ENCODE results near the gene BAIAP3.

Gene BAIAP3

DNA sequence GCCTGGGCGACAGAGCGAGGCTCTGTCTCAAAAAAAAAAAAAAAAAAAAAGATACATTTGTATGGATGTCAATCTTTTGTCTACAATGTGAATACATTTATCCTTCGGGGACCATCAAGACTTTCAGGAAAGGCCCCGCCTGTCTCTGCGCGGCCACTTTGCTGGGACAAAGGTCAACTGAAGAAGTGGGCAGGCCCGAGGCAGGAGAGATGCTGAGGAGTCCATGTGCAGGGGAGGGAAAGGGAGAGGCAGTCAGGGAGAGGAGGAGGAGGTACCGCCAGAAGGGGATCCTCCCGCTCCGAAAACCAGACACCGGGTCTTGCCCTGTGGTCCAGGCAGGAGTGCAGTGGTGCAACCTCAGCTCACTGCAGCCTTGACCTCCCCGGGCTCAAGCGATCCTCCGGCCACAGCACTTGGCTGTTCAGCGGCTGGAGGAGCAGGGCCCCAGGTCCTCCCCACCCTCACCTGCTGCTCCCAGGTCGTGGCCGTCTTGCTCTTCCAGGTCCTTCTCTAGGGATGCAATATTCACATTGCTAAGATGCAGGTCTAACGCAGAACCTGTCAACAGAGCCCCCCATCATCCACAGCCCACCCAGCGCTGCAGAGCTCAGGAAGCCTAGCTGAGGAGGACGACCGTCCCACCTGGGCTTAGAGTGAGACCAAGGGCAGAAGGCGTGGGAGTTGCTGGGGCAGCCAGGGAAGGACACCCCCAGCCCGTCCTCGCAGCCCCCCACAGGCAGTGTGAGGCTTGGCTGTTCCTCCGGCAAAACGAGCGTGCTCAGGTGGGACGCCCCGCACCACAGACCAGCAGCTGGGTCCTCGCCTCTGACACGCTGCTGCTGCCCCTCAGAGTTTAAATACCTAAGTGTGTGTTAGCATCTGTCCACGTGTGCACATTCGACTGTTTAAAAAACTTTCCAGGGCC, 37.9 kb downstream of the BAIAP3 start:
- DNase-seq (ENCODE audit: low read depth in 2 of 2): no peak

DNA sequence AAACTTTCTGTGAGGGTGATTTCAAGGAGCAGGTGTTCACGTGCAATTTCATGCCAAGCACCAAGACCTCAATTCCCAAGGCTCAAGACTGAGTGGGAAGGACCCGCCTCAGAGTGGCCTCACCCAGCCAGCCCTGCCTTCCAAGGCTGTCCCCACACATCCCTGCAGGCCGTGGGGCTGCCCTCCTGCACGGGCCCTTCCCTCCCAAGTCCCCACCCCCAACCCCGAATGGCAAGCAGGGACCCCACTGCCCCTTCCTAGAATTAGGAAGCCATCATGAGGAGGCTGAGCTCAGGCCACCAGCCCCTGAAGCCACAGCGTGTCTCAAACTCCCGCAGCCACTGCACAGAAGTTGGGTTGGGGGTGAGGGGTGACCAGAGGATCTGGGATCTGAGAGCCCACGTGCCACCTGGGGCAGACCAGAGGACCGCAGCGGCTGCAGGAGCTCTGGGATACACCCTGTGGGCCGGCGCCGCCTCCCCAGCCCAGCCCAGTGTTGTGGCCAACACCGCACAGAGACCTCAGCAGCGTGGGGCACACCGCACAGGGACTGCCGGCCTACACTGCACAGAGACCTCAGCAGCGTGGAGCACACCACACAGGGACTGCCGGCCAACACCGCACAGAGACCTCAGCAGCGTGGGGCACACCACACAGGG, 39.0 kb downstream of the BAIAP3 start:
- DNase-seq (ENCODE audit: low read depth in 2 of 2): no peak

DNA sequence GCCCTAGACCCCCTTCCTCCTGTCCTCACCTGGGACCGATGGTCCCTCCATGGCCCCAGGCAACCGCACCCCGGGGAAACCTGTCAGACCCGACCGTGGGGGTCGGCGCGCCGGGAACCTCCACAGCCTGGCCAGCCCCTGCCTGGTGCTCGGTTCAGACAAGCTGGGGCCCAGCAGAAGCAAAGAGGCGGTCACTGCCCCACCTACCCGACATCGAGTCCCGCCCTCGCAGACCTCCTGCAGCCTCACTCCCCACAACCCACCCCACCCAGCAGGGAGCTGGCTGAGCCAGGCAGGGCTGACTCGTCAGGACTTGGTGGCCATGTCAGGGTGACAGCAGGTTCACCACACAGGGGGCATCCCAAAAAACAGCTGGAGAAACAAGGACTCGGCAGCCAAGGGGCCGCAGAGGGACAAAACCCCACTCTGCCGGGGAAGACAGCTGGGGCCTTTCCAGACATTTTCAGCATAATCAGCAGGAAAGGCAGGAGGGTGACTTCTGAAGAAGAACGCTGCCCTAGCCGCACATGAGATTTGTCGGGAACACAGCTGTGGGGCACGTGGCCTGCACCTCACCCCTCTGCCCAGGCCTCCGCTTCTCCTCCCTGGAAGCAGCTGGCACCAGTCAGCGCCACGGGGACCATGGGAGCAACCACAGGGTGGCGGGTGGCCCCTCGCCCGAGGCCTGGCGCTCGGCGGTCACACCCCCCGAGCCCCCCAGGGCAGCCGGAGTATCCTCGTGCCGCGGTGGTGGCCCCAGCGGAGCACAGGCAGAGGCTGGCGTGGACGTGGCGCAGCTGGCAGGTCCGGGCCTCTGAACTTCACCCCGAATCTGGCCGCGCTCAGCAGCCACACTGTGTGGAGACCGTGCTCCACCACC, 41.2 kb downstream of the BAIAP3 start:
- DNase-seq (ENCODE audit: low read depth in 2 of 2): no peak

DNA sequence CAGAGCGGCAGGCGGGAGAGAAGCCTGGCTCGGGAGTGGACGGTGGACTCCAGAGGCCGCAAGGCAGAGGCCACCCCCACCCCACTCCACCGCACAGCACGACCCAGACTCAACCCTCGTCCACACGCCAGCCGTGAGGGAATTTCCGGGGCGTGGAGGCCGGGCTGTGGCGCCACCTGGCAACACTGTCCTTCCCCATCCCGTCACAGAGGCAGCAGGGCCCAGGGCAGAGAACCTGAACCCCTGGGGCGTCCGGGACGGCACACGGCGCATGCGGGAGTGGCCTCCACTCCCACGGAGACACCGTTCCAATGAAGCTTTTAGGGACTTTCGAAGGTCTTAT, 41.8 kb downstream of the BAIAP3 start:
- DNase-seq (ENCODE audit: low read depth in 2 of 2): no peak

DNA sequence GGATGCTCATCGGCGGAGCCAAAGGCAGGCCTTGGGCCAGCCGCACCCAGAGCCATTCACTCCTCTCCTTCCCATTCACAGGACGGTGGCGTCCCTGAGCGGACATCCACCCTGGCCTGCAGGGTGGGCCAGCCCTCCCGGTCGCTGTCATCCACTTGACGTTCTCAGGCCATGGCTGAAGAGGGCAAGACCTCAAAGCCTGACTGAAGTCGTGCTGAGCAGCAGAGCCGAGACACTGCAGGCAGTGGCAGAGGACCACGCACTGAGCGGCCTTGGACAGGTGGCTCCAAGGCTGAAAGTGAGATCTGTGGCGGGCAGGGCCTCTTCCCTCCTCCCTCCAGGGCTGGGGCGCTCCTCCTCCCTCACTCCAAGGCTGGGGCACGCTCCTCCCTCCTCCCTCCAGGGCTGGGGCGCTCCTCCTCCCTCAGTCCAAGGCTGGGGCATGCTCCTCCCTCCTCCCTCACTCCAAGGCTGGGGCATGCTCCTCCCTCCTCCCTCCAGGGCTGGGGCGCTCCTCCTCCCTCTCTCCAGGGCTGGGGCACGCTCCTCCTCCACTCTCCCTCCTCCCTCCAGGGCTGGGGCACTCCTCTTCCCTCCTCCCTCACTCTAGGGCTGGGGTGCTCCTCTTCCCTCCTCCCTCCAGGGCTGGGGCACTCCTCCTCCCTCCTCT, 42.4 kb downstream of the BAIAP3 start:
- DNase-seq (ENCODE audit: low read depth in 2 of 2): no peak

DNA sequence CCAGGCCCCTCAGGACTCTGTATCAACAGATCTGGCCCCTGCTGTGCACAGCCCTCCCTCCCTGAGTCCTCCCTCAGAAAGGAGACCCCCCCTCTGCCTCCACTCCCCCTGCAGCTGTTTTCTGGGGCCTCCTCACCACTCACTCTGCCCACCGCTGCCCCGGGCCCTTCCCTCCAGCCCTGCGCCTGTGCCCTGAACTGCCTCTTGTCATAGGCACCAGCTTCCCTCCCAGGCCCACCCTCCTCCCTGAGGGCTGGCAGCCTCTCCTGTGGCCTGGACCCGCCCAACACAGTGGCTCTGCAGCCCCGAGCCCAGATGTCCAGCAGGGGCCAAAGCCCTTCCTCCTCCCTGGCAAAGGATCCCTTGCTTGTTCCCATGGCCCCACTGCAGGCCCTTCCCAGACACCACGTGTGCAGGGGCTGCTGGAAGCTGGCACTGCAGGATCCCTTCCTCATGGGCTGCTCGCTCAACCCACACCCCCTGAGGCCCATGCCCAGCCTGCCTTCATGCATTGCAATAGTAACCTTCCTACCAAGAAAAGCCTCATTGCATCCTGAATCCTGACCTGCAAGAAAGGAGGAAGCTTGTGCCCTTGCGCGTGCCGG, 44.1 kb downstream of the BAIAP3 start:
- DNase-seq (ENCODE audit: low read depth in 2 of 2): no peak

DNA sequence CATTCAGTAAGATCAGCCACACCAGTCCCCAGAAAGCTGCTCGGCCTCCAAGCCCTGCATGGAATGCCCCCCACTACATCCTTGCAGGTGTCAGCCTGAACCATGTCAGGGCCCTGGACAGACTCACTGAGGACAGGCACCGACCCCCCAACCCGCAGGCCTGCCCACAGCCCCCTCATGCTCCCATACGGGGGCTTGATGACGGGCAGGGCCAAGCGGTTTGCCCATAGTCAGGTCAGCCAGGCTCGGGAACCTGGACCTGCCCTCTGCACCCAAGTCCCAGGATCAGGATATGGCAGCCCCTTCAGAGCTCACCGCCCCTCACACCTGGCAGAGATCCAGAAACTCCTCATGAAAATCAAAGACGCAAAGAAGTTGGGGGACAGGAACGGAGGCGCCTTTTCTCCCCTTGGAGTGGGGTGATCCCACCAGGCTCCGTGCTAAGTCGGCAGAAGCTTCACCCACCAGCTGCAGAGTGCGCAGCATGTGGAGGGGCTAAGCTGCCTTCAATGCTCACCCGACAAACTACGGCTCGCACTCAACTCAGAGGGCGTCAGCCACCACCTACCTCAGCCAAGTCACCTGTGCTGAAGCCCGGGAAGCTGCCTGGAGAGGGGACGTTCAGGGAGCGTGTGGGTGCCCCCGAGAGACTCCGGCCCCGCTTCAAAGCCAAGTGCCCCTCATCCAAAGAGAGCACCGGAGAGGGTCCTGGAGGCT, 44.8 kb downstream of the BAIAP3 start:
- no peak for DNase-seq (ENCODE audit: low read depth in 2 of 2)

DNA sequence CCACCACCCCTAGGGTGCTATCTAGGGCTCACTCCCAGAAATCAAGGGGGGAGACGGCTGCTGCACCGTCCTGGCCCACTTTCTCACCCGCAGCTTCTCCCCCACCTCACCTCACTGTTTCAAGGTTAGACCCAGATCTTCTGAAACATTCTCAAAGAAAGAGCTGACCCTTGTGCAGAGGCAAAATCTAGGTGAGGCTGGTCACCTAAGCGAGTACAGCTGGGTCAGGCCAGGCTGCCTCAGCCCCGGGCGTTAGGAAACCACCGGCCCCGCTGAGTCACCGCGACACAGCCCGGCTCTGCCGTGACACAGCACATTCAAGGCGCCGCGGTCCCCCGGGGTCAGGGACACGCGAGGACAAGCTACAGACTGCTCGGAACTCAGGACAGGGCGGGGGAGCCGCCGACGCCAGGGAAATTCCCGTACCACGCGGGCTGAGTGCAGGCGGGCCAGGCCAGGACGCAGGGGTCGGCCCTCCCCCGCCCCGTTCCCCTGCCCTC, 45.4 kb downstream of the BAIAP3 start:
- peak; percentile 11 to 17 for DNase-seq (ENCODE audit: low read depth in 2 of 2)

DNA sequence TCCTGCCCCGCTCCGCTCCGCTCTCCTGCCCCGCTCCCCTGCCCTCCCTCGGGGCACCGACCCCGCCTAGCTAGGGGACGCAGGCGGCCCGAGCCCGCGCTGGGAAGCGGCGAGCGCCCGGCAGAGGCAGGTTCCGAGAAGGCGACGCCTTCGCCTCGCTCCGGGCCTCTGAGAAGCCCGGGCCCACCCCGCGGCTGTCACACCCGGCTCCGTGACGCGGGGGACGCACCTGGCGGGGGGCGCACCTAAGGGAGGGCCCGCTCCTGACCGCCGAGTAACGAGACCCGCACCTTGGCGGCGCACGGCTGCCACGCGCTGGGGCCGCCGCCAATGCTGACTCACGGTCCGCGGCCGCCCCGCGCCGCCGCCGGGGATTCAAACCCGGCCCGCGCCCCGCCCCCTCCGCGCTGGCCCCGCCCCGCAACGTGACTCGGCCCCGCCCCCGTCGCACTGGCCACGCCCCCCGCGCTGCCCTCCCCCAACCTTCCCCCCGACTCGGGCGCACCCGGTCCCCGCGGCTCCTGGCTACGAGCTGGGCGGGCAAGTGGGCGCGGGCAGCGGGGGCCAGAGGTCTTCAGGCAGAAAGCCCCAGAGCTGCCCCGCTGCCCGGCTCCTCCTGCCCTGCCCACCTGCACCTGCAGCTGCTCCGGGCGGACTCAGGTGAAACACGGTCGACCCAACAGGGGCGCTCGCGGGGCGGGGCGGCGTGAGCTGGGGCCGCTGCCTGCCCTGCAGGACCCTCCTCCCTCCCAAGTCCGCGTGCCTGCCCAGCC, 46.0 kb downstream of the BAIAP3 start:
- DNase-seq (ENCODE audit: low read depth in 2 of 2): peak; percentile 26 to 53

DNA sequence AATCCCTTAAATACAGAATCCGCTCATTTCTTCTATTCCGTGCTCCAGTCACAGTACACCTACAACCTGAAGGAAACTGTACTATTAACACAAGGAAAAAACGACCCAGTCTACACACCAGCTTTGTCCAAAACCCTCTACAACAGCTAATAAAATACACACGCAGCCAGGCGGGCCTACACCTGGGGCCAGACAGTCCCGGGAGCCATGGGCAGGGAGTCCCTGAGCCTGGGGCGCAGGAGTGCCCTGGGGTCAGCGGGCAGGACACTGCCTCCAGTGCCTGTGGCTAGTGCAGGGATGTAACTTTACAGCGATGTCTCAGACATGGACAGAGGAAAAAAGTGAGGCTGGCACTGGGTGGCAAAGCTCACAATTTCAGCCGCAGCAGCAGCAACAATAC, 46.8 kb downstream of the BAIAP3 start:
- DNase-seq (ENCODE audit: low read depth in 2 of 2): no peak

DNA sequence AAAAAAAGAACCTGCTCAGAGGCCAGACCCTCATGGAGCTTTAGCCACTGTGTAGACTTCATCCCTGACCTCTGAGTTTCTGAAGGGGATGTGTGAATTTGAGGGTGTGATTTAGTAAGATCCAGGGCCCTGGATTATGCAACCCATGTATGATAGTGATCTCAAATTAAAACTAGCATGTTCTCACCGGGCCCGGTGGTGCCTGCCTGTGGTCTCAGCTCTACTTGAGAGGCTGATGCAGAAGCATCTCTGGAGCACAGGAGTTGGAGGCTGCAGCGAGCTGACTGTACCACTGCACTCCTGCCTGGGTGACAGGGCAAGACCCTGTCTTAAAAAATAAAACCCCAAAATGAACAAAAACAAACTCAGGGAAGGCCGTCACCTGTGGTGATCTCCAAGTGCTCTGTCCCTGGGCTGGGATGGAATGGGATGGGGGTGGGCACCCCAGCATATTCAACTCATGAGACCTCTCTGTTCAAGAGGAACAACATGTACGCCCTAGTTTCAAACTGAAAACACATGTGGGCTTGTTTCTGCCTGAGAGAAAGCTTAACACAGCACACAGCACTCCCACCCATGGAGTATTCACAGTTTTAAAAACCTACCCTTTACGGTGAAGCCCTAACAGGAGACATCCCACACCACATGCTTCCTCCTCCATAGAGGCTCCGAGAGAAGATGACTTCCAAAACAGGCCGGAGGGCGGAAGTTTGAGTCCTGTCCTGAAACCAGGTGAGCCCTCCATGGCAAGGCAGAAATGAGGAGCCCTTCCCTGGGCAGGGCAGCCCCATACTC, 48.4 kb downstream of the BAIAP3 start:
- DNase-seq (ENCODE audit: low read depth in 2 of 2): no peak

DNA sequence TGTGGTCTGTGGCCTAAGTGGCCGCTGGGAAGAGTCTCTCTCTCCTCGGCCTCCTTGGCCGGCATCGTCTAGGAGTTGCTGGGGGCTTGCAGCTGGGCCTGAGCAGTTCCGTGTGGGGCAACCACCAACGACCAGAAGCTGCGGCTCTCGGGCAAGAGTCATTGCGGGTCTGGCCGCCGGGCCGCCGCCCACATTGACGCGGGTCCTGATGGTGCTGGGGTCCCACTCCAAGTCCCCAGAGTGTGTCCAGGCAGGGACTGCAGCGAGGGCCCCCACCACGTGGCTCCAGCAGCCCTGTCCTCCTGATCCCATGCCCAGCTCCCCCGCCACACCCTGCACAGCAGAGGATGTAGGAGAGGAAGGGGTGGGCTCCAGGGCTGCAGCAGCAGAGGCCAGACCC, 50.1 kb downstream of the BAIAP3 start:
- no peak for DNase-seq (ENCODE audit: low read depth in 2 of 2)

DNA sequence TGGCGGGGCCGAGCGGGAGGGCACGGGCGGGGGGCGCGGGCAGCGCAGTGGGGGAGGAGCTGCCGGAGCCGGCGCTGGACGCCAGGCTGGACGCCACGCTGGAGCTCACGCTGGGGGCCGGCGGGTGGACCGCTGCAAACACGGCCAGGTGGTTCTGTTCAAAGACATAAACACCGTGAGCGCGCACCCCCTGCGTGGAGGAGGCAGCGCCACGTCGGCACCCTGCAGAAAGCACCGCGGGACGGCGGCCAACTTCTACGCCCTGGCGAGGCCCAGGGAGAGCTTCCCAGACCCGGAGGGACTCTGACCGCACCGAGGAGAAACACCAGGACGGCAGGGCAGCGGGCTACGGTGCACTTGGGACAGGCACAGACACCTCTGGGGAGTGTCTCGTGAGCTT, 51.8 kb downstream of the BAIAP3 start:
- DNase-seq (ENCODE audit: low read depth in 2 of 2): no peak

DNA sequence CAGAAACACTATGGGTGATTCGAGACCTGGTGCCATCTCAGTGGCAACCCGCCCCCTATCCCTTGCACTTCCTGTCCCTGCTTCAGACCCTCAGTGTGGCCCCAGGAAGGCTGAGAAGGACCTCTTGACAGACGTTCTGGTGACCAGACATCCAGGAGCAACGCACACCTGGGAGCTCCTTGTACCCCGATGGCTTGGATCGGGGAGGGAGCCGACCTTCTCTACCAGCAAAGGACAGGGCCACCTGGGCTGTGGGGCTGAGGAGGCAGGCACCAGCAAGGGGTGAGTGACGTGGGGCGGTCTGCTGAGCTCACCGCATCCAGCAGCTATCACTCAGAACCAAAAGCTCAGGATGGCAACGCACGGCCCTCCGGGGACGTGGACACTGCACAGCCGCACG, 53.9 kb downstream of the BAIAP3 start:
- no peak for DNase-seq (ENCODE audit: low read depth in 2 of 2)

DNA sequence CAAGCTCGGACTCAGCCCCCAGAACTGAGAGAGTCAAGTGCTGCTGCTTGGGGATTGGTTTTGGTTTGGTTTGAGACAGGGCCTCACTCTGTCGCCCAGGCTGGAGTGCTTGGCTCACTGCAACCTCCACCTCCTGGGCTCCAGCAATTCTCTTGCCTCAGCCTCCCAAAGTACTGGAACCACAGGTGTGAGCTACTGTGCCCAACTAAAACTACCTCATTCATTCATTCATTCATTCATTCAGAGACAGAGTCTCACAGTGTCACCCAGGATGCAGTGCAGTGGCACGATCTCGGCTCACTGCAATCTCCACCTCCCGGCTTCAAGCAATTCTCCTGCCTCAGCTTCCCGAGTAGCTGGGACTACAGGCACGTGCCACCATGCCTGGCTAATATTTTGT, 56.3 kb downstream of the BAIAP3 start:
- DNase-seq (ENCODE audit: low read depth in 2 of 2): no peak

DNA sequence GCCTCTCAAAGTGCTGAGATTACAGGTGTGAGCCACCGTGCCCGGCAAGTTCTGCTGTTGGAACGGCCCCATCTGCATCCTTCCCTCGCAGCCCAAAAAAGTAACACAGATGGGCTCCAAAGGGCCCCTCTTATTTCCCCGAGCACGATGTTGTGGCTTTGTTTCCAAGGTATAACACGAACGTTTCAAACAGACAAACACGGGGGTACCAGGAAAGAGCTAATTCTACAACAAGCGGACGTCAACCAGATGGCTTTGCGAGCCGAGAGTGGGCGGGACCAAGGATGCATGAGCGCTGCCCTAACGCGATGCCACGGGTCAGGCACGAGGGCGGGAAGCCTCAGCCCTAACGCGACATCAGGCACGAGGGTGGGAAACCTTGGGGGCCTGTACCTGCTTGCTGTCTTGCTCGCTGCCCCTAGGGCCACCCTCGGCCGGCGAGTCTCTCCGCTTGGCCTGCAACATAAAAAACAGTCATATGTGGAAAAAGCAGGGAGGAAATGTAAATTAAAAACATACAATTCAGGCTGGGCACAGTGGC, 56.9 kb downstream of the BAIAP3 start:
- DNase-seq (ENCODE audit: low read depth in 2 of 2): no peak

DNA sequence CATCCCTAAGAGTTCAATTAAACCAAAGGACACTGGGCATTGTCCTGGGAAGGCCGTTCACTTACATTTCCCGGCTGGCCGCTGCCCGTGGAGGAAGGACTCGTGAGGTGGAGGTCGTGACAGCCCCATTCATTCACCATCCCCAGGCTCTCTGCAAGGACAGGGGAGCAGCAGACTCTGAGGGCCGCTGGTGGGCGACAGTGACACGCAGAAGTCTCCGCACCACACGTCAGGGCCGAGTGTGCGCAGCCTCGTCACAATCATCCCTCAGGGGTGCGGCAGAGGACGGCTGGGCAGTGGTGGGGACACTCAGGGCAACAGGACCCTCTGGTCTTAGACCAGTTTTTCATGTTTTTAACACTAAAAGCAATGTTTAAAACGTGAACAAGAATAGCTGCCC, 59.4 kb downstream of the BAIAP3 start:
- DNase-seq (ENCODE audit: low read depth in 2 of 2): no peak

DNA sequence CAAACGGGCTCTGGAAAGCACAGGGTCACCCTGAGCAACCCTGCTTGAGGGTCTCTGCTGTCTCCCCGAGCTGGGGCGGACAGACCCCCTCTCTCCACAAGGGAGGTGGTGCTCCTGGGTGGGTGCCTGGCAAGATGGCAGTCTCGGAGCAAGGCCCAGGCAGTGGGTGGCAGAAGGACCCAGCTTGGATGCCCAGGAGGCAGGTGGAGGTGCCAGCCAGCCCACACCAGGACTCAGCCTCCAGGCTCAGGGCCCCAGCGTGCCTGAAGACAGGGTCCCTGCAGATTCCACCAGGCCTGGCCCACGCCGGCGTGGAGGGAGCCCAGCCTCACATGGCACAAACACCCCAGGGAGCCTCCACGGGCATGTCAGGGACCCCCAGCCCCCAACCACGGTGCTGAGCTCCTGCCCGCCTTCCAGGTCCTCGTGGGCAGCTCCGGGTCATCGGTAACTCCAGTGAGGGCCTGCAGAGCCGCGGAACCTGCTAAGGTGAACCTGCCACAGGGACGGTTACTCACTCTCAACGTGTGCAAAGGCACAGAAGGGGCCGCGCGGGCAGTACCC, 60.2 kb downstream of the BAIAP3 start:
- no peak for DNase-seq (ENCODE audit: low read depth in 2 of 2)

All from stimulated activated CD8-positive, alpha-beta memory T cell treated with anti-CD3 and anti-CD28 coated beads, Interleukin-2, amount 100 ng/mL, for 1 hour (primary cell).